Measurements from ENCODE around the gene GIPC3.

DNA sequence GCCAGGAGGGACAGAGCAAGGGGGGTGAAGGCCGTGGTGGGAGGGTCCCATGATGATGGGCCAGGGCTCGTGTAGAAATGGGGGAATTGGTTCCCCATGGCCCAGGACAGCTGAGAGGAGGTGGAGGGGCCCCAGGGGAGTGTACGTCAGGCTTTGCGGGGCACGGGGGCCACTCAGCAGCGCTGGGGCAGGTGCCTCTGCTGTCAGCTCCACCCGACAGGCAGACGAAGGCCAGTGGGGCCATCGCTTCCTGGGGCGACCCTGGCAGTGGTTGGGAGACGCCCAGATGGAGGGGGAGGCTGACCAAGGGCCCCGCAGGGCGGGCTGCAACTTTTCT lies 48.2 kb upstream of the GIPC3 start:
- TF ChIP-seq, protein P1, sequence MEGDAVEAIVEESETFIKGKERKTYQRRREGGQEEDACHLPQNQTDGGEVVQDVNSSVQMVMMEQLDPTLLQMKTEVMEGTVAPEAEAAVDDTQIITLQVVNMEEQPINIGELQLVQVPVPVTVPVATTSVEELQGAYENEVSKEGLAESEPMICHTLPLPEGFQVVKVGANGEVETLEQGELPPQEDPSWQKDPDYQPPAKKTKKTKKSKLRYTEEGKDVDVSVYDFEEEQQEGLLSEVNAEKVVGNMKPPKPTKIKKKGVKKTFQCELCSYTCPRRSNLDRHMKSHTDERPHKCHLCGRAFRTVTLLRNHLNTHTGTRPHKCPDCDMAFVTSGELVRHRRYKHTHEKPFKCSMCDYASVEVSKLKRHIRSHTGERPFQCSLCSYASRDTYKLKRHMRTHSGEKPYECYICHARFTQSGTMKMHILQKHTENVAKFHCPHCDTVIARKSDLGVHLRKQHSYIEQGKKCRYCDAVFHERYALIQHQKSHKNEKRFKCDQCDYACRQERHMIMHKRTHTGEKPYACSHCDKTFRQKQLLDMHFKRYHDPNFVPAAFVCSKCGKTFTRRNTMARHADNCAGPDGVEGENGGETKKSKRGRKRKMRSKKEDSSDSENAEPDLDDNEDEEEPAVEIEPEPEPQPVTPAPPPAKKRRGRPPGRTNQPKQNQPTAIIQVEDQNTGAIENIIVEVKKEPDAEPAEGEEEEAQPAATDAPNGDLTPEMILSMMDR (IDR thresholded peaks at IDR 0.05) = no peak
- TF ChIP-seq POLR2A (IDR thresholded peaks at IDR 0.05) = no peak

Measured in thyroid gland (tissue), 4 donors.